ENCODE data around the gene NEDD9.

Gene NEDD9

GRCh38 chr6:11197850-11198249, 34.6 kb downstream of the NEDD9 start:
- no peak for DNase-seq

DNA sequence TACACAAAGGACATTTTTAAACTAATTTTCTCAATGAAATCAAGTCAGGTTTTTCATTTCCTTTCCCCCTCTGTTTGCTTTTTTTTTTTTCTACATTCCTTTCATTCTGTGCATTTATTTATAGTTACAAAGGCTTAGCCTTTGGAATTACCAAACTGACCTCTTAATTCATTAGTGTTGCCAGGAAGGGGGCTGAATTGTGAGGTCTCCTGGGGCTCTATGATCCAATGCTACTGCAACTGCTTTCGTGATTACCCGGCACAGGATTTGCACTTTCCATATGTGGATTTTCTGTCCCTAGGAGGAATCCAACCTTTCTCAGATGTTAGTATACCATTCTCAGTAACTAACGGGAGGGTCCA, 35.3 kb downstream of the NEDD9 start:
- no peak for DNase-seq

- no peak for DNase-seq
These were observed 35.8 kb downstream of the NEDD9 start for GRCh38 chr6:11196511-11197174.

DNA sequence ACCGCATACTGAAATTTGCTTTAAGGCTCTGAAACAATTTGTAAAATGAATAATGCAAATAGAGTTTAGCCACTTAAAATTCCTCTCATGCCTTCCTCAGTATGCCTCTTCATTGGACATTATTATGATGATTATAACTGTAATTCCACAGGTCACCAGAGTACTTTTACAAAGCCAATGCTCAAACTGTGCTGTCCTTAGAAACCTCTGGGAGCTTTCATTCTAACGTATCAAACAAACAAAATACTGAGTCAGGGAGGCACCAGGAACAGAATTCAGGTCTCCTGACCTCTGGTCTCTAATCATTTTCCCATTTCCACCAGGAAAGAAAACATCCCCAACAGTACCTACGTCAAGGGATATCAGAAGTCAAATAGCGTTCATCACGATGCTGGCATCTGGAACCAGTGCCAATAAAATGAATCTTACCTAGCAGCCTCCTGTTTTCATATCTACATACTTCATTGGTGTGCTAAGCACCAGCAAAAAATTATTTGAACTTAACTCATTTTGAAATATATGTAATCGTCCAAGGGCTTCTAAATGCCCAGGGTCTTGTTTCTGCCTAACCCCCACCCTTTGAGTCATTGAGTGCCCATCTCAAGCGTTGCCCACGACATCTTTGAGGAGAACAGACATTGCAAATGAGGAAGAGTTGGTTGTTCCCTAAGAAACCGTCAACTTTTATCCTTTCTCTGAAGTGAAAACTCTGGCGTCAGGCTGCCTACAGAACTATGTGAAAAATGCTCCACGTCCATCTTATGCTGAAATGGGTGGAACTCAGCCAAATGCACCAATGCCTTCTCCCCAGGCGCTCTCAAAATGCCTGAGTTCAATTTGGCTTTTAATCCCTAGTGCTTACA, 37.9 kb downstream of the NEDD9 start:
- DNase-seq: no peak

DNA sequence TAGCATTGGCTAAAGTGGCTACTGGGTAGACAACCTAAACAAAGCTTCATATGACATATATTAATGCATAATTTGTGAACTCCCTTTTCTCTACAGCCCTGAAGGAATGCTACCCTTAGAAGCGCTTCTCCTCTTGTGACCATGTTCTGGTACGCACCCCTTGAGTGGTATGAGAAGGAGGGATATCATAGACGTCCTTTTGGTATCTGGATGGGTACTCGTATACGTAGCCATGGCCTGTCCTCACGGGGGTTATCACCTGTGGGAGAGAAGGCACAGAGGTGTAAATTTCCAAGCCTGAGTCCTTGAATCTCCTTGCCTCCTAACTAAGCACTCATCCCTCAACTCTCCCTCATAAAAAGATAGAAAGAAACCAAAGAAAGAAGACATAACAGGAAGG, 39.0 kb downstream of the NEDD9 start:
- no peak for DNase-seq

DNA sequence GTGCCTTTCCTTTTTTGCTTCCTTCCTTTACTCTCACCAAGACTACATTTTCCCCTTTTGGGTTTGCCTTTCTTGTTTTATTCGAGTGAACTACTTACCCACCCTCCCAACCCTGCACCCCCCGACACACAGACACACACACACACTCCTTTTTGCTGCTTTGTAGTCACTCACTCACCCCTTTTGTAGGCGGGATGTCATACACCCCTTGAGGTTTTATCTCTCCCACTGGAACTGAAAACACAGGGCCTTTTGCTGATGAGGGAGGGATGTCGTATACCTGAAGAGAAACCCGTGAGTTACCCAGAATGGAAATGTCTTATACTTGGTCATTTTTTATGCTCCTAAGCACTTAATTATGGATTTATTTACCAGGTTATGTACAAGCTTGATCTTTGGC, 40.3 kb downstream of the NEDD9 start:
- no peak for DNase-seq

DNA sequence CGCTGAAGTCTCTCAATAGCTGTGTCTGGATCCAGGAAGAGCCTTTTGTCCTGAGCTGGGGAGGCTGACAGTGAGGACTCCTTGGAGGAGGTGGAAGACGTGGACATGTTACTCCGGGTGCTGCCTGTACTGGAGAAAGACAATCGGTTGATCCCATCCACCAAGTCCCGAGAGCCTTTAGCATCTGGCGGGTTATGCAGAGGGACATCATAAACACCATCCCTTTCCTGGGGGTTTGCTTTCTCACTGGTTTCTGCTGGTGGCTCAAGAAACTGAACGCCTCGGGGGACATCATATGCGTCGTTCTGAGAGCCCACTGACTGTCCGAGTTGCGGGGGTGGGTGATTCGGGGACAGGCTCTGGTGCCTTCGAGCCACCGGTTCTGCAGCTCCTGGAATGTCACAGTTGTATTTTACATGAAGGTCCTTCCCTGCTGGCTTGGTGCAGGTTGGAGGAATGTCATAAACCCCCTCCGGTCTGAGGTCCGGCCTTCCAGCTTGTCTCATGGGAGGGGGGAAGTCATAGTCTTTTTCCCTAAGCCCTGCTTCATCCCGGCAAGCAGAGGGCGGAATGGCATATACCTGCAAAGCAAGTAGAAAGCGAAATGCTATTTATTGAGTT, 41.7 kb downstream of the NEDD9 start:
- DNase-seq: no peak

DNA sequence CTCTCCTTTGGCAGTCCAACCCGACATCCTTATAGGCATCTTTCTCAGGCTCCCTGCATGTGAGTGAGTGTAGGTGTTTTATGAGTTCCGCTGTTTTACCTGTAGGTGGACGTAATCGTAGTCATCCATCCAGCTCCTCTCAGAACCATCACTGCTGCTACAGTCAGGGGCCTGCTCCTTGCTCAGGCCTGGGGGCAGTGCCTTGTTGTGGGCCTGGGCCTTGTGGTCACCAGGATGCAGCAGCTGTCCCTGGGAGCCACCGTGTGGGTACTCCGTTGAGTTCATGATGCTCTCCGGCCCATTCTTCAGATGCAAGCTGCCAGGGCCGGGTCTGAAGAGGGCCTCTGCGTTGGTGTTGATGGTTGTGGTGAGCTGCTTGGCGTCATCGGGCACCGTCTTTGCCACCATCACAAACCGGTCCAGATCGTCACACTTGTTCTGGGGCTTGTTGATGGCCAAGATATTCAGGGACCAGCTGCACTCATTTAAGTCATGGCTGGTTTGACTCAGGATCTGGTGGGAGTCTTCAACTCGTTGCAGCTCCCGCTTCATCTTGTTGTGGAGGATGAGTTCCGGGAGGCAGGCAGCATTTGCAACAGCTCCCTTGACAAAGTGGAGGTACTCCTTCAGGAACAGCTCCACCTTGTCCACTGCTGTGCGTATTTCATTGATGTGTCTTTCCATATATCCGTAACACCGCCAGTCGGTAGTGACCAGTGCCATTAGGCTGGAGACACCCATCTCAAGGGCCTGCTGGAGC, 42.4 kb downstream of the NEDD9 start:
- DNase-seq: no peak

GRCh38 chr6:11188161-11188915, 44.1 kb downstream of the NEDD9 start:
- DNase-seq: no peak

- DNase-seq: no peak
These were observed 45.2 kb downstream of the NEDD9 start for GRCh38 chr6:11187301-11187700.

- no peak for DNase-seq
These were observed 47.1 kb downstream of the NEDD9 start for GRCh38 chr6:11185204-11185842.

GRCh38 chr6:11183761-11184362, 48.6 kb downstream of the NEDD9 start:
- DNase-seq: no peak

- no peak for DNase-seq
These were observed 50.9 kb downstream of the NEDD9 start for GRCh38 chr6:11181478-11182136.

- DNase-seq: no peak
These were observed 52.9 kb downstream of the NEDD9 start for GRCh38 chr6:11179419-11180202.

- DNase-seq: no peak
These were observed 53.4 kb downstream of the NEDD9 start for GRCh38 chr6:11179088-11179418.

DNA sequence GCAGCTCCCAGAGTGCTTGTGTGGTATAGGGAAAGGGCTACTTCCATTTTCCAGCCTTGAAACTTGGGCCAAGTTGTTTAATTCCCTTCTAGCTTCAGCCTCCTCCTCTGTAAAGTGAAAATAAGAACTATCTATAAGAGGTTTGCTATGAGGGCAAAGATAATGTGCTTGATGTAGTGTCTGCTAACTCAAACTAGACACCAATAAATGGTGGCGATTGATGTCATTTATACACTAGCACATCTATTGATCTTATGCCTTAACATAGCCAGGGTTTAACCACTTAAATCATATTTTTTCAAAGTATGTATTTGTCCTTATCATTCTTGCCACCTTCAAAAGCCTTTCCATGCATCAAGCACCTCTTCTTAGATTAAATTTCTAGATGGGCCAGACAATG, 55.2 kb downstream of the NEDD9 start:
- no peak for DNase-seq

DNA sequence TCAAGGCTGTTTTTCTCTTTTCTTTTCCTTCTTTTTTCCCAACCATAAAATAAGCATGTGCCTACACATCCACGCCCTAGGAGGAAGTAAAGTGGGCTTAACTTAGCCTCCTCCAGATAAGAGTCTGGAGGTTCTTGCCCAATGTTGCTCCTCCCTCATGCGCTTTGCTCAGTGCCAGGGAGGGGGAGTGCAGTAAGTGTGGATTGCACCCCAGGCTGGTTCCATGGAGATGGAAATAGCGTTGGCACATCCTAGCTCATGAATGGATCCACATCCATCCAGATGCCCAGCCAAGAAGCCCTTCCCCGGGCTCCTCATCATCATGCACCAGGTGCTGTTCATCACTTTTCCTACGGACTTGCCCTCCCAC, 58.2 kb downstream of the NEDD9 start:
- no peak for DNase-seq

DNA sequence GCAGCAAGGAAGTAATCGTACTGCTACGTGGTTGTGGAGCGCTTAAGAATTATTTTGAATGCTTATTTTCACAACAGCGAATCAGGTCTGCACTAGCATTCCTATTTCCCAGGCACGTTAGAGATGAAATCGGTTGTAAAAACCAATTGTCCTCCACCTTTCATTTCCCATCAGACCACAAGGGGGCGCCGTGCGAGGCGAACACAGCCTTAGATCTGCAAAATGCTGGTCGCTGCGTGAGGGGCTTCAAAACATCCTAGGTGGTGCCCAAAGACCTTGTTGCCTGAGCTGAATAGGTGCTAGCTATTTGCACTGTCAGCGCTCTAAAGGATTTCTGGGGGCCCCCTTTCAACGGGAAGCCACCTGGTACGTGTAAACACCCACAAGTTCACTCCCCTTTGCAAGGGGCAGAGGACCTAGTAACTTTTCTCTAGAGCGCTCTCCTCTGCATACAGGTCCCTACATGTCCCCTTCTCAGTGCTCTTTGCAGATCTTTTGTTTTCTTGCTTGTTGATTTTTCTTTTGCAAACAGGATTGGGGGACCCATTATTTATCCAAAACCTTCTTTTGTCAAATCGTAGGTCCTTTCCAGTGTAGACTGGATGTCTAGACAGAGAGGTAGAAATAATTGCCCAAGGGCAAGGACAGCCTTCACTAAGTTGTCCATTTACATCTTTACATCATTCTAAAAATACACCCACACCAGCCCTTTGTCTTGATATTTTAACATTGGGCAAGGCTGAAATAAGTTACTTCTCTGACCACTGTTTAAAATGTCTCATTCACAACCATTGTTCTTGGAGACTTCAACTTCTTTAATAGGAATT, 59.8 kb downstream of the NEDD9 start:
- peak; percentile 77 for DNase-seq

GRCh38 chr6:11171952-11172351, 60.5 kb downstream of the NEDD9 start:
- DNase-seq: no peak
